ENCODE data around the gene RHOJ. TPM values are rescaled to one million over a fixed set of nuclear protein-coding genes. Genes with fewer than 3 reads are reported as not detected.

Gene RHOJ
- polyA plus RNA-seq, 1 donor from 2014 or later = 0.10 TPM

DNA sequence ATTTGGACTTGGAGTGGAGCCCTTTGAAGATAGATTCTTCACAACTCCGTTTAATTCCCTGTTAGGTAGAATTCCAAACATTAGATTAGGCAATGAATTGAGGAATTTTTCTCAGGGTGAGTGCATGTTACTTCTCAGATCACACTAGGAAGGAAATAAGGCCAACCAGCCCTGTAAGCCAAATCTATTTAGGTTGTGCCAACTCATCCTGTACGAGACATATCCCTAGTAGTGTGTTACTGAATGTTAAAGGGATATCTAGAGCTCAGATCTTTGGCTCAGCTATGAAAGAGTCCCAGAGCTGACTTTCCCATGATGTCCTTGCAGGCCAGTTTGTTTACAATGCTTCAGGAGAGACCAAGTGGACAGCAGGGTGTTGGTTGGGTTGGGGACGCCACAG lies 68.9 kb downstream of the RHOJ start:
- H2AFZ ChIP-seq (ENCODE audit: low read depth, low read length) = no peak overlapping the region
- H3K9me3 ChIP-seq (ENCODE audit: low read length) = no peaks in the 10 kb centered on the region
- H3K27ac ChIP-seq (ENCODE audit: low read length) = no peak overlapping the region
- H3K9ac ChIP-seq (ENCODE audit: low read length) = no peak overlapping the region
- H3K27me3 ChIP-seq (ENCODE audit: insufficient read depth, low read depth, low read length) = no peaks in the 10 kb centered on the region
- H3K4me3 ChIP-seq (ENCODE audit: low read length) = no peak overlapping the region
- H3K4me2 ChIP-seq (ENCODE audit: low read length) = no peak overlapping the region
- no peaks in the 10 kb centered on the region for H3K79me2 ChIP-seq (replicated peaks; ENCODE audit: insufficient read depth, low read length)
- H3K36me3 ChIP-seq (ENCODE audit: insufficient read depth, low read length) = no peaks in the 10 kb centered on the region
- TF ChIP-seq, protein P1, sequence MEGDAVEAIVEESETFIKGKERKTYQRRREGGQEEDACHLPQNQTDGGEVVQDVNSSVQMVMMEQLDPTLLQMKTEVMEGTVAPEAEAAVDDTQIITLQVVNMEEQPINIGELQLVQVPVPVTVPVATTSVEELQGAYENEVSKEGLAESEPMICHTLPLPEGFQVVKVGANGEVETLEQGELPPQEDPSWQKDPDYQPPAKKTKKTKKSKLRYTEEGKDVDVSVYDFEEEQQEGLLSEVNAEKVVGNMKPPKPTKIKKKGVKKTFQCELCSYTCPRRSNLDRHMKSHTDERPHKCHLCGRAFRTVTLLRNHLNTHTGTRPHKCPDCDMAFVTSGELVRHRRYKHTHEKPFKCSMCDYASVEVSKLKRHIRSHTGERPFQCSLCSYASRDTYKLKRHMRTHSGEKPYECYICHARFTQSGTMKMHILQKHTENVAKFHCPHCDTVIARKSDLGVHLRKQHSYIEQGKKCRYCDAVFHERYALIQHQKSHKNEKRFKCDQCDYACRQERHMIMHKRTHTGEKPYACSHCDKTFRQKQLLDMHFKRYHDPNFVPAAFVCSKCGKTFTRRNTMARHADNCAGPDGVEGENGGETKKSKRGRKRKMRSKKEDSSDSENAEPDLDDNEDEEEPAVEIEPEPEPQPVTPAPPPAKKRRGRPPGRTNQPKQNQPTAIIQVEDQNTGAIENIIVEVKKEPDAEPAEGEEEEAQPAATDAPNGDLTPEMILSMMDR (IDR thresholded peaks at IDR 0.05; ENCODE audit: poor library complexity, severe bottlenecking) = no peak
- TF ChIP-seq EZH2 (IDR thresholded peaks at IDR 0.05; ENCODE audit: borderline replicate concordance, insufficient read depth, low read length, poor library complexity, severe bottlenecking) = no peak
- no peaks in the 10 kb centered on the region for H3K9me2 ChIP-seq (ENCODE audit: insufficient read depth, low read length)
- no peaks in the 10 kb centered on the region for H3F3A ChIP-seq (ENCODE audit: insufficient read depth, low read length, poor library complexity, severe bottlenecking)
- H4K20me1 ChIP-seq (ENCODE audit: insufficient read depth) = no peaks in the 10 kb centered on the region

DNA sequence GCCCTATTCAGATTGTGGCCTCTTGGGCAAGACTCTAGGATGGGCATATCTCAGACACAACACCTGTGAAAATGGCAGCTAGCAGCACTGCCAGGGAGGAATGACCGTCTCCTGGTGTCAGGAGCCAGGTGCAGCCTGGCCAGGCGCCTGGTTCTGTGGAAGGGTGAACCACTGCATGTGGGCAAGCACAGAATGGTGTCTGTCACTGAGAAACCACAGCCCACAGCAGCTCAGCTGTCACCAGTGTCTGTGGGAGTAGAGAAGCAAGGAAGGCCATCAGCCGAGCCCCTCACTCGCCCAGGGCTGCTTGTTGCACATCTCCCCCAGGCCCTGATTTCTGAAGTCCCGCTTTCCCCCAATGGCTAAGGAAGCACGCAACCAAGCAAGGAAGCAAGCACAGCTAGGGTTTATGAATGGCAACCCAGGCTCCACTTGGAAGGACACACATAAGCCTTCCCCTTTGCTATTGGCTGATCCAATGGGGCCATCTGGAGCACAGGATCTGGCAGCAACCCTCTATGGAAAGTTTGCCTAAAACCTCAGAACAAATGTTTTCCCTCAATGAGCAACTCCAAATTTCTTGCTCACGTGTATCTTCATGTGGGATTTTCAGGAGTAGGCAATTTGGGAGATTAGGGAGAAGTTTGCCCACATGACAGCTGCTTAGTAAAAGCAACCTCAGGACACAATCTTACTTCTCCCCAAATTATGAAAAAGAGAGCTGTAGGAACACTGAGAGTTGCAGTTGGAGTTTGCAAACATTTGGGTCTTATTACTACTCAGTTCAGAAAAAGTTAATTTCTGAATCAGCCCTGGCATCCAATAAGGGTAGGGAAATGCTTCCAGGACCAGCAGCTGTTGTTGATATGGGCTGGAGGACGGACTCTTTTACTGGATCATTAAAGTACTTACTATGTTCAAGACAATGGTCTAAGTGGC lies 69.7 kb downstream of the RHOJ start:
- Histone ChIP-seq H2AFZ (ENCODE audit: low read depth, low read length) (no peak overlapping the region), H3F3A (ENCODE audit: insufficient read depth, low read length, poor library complexity, severe bottlenecking) (no peaks in the 10 kb centered on the region), H3K9me2 (ENCODE audit: insufficient read depth, low read length) (no peaks in the 10 kb centered on the region), H4K20me1 (ENCODE audit: insufficient read depth) (no peaks in the 10 kb centered on the region), H3K9ac (ENCODE audit: low read length) (no peak overlapping the region), H3K27ac (ENCODE audit: low read length) (no peak overlapping the region), H3K79me2 (replicated peaks; ENCODE audit: insufficient read depth, low read length) (no peaks in the 10 kb centered on the region), H3K4me2 (ENCODE audit: low read length) (no peak overlapping the region), H3K27me3 (ENCODE audit: insufficient read depth, low read depth, low read length) (no peaks in the 10 kb centered on the region), H3K4me3 (ENCODE audit: low read length) (no peak overlapping the region), H3K36me3 (ENCODE audit: insufficient read depth, low read length) (no peaks in the 10 kb centered on the region), H3K9me3 (ENCODE audit: low read length) (no peaks in the 10 kb centered on the region)
- no peak for TF ChIP-seq TAF1 (IDR thresholded peaks at IDR 0.05; ENCODE audit: low read depth)

DNA sequence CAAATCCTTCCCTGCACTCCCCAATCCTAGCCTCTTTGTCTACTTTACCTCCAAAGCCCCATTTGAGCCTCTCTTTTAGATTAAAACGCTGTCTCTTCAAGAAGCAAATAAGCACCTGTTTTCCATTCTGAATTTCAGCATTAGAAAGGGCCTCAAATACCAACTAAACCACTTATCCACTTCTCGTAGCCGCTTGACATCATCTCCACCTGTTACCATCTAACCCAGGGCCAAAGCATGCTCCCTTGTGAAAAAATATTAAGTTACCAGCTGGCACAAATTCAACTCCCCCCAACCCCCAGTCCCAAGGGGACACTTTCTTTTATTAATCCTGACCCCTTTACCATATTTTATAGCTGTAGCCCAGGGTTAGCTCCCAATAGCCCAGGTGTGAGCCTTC lies 71.4 kb downstream of the RHOJ start:
- no peaks in the 10 kb centered on the region for H4K20me1 ChIP-seq (ENCODE audit: insufficient read depth)
- no peak for TF ChIP-seq SMC3 (conservative IDR thresholded peaks at IDR 0.05; ENCODE audit: poor library complexity)
- TF ChIP-seq POLR2AphosphoS5 (IDR thresholded peaks at IDR 0.05) = no peak
- no peak for TF ChIP-seq EP300 (conservative IDR thresholded peaks at IDR 0.05; ENCODE audit: poor library complexity, severe bottlenecking)
- TF ChIP-seq, protein P1 (IDR thresholded peaks at IDR 0.05; ENCODE audit: poor library complexity, severe bottlenecking) = no peak
- TF ChIP-seq, protein P2, sequence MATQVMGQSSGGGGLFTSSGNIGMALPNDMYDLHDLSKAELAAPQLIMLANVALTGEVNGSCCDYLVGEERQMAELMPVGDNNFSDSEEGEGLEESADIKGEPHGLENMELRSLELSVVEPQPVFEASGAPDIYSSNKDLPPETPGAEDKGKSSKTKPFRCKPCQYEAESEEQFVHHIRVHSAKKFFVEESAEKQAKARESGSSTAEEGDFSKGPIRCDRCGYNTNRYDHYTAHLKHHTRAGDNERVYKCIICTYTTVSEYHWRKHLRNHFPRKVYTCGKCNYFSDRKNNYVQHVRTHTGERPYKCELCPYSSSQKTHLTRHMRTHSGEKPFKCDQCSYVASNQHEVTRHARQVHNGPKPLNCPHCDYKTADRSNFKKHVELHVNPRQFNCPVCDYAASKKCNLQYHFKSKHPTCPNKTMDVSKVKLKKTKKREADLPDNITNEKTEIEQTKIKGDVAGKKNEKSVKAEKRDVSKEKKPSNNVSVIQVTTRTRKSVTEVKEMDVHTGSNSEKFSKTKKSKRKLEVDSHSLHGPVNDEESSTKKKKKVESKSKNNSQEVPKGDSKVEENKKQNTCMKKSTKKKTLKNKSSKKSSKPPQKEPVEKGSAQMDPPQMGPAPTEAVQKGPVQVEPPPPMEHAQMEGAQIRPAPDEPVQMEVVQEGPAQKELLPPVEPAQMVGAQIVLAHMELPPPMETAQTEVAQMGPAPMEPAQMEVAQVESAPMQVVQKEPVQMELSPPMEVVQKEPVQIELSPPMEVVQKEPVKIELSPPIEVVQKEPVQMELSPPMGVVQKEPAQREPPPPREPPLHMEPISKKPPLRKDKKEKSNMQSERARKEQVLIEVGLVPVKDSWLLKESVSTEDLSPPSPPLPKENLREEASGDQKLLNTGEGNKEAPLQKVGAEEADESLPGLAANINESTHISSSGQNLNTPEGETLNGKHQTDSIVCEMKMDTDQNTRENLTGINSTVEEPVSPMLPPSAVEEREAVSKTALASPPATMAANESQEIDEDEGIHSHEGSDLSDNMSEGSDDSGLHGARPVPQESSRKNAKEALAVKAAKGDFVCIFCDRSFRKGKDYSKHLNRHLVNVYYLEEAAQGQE (IDR thresholded peaks at IDR 0.05; ENCODE audit: borderline replicate concordance) = no peak
- TF ChIP-seq MXI1 (conservative IDR thresholded peaks at IDR 0.05; ENCODE audit: poor library complexity, severe bottlenecking) = no peak
- TF ChIP-seq RAD21 (conservative IDR thresholded peaks at IDR 0.05) = no peak
- TF ChIP-seq EZH2 (IDR thresholded peaks at IDR 0.05; ENCODE audit: borderline replicate concordance, insufficient read depth, low read length, poor library complexity, severe bottlenecking) = no peak
- no peak for TF ChIP-seq TAF1 (IDR thresholded peaks at IDR 0.05; ENCODE audit: low read depth)
- H2AFZ ChIP-seq (ENCODE audit: low read depth, low read length) = no peak overlapping the region
- no peak overlapping the region for H3K4me2 ChIP-seq (ENCODE audit: low read length)
- H3K27me3 ChIP-seq (ENCODE audit: insufficient read depth, low read depth, low read length) = no peaks in the 10 kb centered on the region
- no peak overlapping the region for H3K9ac ChIP-seq (ENCODE audit: low read length)
- no peaks in the 10 kb centered on the region for H3F3A ChIP-seq (ENCODE audit: insufficient read depth, low read length, poor library complexity, severe bottlenecking)
- H3K79me2 ChIP-seq (replicated peaks; ENCODE audit: insufficient read depth, low read length) = no peaks in the 10 kb centered on the region
- no peak overlapping the region for H3K27ac ChIP-seq (ENCODE audit: low read length)
- H3K9me3 ChIP-seq (ENCODE audit: low read length) = no peaks in the 10 kb centered on the region
- H3K4me3 ChIP-seq (ENCODE audit: low read length) = no peak overlapping the region
- no peaks in the 10 kb centered on the region for H3K9me2 ChIP-seq (ENCODE audit: insufficient read depth, low read length)
- H3K36me3 ChIP-seq (ENCODE audit: insufficient read depth, low read length) = no peaks in the 10 kb centered on the region
